Hepatocyte (in vitro differentiated cells): ENCODE measurements around the gene ADAP1. TPM values are rescaled to one million over a fixed set of nuclear protein-coding genes. Genes with fewer than 3 reads are reported as not detected.

Source experiments
- DNase-seq: peaks from one replicate; pipeline ENCODE4 v3.0.0-alpha.2; 2016; ENCODE audit warnings: low spot score
- H2AFZ ChIP-seq: fragments of 200-600 bp; sonication (generic); 2 replicates; pipeline ENCODE4 v1.6.0; 2016; ENCODE audit warnings: antibody characterized with exemption, mild to moderate bottlenecking
- H3K27ac ChIP-seq: fragments of 200-600 bp; sonication (generic); 2 replicates; pipeline ENCODE4 v1.5.1; 2016; ENCODE audit warnings: mild to moderate bottlenecking
- H3K27me3 ChIP-seq: fragments of 200-600 bp; sonication (generic); 2 replicates; pipeline ENCODE4 v1.6.1; 2016
- H3K36me3 ChIP-seq: fragments of 200-600 bp; sonication (generic); replicated peaks from 2 replicates; pipeline ENCODE4 v1.5.1; 2016; ENCODE audit warnings: low read depth; ENCODE audit not compliant: insufficient read depth
- H3K4me1 ChIP-seq: fragments of 200-600 bp; sonication (generic); 2 replicates; pipeline ENCODE4 v1.5.1; 2016; ENCODE audit warnings: mild to moderate bottlenecking, moderate library complexity; ENCODE audit not compliant: insufficient read depth
- H3K4me2 ChIP-seq: fragments of 200-600 bp; sonication (generic); 2 replicates; pipeline ENCODE4 v1.6.0; 2016
- H3K4me3 ChIP-seq: fragments of 200-600 bp; sonication (generic); 2 replicates; pipeline ENCODE4 v1.5.1; 2016; ENCODE audit warnings: mild to moderate bottlenecking
- H3K79me2 ChIP-seq: fragments of 200-600 bp; sonication (generic); 2 replicates; pipeline ENCODE4 v1.6.0; 2017; ENCODE audit warnings: mild to moderate bottlenecking
- H3K9me2 ChIP-seq: fragments of 200-600 bp; sonication (generic); replicated peaks from 2 replicates; pipeline ENCODE4 v1.6.0; 2017; ENCODE audit warnings: mild to moderate bottlenecking; ENCODE audit not compliant: insufficient read depth
- H3K9me3 ChIP-seq: fragments of 200-600 bp; sonication (generic); 2 replicates; pipeline ENCODE4 v1.5.1; 2016; ENCODE audit warnings: low read depth, mild to moderate bottlenecking
- H4K20me1 ChIP-seq: fragments of 200-600 bp; sonication (generic); 2 replicates; pipeline ENCODE4 v1.6.0; 2016; ENCODE audit warnings: mild to moderate bottlenecking; ENCODE audit not compliant: insufficient read depth, poor library complexity, severe bottlenecking
- EZH2 ChIP-seq: fragments of 200-600 bp; sonication (generic); IDR thresholded peaks from 2 replicates; pipeline ENCODE4 v1.6.1; 2016; ENCODE audit warnings: antibody characterized with exemption, mild to moderate bottlenecking, borderline replicate concordance
- EZH2phosphoT487 ChIP-seq: fragments of 200-600 bp; sonication (generic); IDR thresholded peaks from one replicate; pipeline ENCODE4 v1.6.1; 2018; ENCODE audit warnings: antibody characterized with exemption, mild to moderate bottlenecking, low read depth, moderate library complexity; ENCODE audit not compliant: unreplicated experiment, severe bottlenecking
- WGBS: methylation state at CpG from one replicate; pipeline ENCODE4 v1.1.6; 2016; ENCODE audit warnings: low lambda C conversion rate; ENCODE audit errors: missing lambda C conversion rate; 5-methylcytosine and 5-hydroxymethylcytosine counted together
- polyA plus RNA-seq: library from polyadenylated mRNA; unstranded; fragments of >200 nt; fragmentation: Nextera tagmentation; extraction: Ambion mirVana; gene quantifications from 2 replicates; pipeline ENCODE4 v1.2.1, GENCODE V29; 2016
- total RNA-seq: library from RNA; depleted of rRNA; stranded (reverse); fragments of >200 nt; gene quantifications from 2 replicates; pipeline ENCODE4 v1.2.3, GENCODE V29; 2014
- TF ChIP-seq, protein P1 (sequence below): fragments of 200-600 bp; sonication (generic); IDR thresholded peaks from 2 replicates; pipeline ENCODE4 v1.5.1; 2016; ENCODE audit warnings: antibody characterized with exemption, mild to moderate bottlenecking; ENCODE audit not compliant: poor library complexity

The ADAP1 gene
- total and polyA plus RNA-seq, 2 experiments from 2014 or later: 25.6 to 35.7 TPM

DNA sequence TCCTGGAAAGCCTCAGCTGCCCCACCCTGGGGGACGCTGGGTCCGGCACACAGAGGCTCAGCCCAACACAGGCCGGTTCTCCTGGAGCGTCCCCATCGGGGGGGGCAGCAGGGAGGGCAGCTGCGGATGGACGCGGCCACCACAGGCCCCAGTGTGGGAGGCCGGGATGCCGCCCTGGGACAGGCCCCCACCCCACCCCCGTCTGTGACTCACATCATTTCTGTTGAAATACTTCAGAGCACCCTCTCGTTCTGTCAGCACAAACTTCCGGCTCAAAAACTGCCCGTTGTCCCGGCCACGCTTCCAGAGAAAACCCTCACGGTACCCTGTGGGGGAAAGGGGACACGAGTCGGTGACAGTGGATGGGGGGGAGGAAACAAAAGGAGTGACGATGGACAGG, 49.6 kb downstream of the ADAP1 start:
- Histone ChIP-seq H3K4me1 (peaks cover 6% of the 10 kb centered on the region), H3K9me3 (no peaks in the 10 kb centered on the region), H3K4me3 (no peak overlapping the region), H3K4me2 (no peak overlapping the region), H3K9me2 (no peaks in the 10 kb centered on the region), H3K79me2 (no peaks in the 10 kb centered on the region), H2AFZ (no peak overlapping the region), H3K27me3 (peaks cover 6% of the 10 kb centered on the region), H4K20me1 (no peaks in the 10 kb centered on the region), H3K36me3 (no peaks in the 10 kb centered on the region), H3K27ac (no peak overlapping the region)
- DNase-seq: no peak
- TF ChIP-seq EZH2phosphoT487 (no peak), EZH2 (no peak)
- TF ChIP-seq, protein P1, sequence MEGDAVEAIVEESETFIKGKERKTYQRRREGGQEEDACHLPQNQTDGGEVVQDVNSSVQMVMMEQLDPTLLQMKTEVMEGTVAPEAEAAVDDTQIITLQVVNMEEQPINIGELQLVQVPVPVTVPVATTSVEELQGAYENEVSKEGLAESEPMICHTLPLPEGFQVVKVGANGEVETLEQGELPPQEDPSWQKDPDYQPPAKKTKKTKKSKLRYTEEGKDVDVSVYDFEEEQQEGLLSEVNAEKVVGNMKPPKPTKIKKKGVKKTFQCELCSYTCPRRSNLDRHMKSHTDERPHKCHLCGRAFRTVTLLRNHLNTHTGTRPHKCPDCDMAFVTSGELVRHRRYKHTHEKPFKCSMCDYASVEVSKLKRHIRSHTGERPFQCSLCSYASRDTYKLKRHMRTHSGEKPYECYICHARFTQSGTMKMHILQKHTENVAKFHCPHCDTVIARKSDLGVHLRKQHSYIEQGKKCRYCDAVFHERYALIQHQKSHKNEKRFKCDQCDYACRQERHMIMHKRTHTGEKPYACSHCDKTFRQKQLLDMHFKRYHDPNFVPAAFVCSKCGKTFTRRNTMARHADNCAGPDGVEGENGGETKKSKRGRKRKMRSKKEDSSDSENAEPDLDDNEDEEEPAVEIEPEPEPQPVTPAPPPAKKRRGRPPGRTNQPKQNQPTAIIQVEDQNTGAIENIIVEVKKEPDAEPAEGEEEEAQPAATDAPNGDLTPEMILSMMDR: no peak
- WGBS: 70% methylated on average over 10 of the region's 20 CpGs

DNA sequence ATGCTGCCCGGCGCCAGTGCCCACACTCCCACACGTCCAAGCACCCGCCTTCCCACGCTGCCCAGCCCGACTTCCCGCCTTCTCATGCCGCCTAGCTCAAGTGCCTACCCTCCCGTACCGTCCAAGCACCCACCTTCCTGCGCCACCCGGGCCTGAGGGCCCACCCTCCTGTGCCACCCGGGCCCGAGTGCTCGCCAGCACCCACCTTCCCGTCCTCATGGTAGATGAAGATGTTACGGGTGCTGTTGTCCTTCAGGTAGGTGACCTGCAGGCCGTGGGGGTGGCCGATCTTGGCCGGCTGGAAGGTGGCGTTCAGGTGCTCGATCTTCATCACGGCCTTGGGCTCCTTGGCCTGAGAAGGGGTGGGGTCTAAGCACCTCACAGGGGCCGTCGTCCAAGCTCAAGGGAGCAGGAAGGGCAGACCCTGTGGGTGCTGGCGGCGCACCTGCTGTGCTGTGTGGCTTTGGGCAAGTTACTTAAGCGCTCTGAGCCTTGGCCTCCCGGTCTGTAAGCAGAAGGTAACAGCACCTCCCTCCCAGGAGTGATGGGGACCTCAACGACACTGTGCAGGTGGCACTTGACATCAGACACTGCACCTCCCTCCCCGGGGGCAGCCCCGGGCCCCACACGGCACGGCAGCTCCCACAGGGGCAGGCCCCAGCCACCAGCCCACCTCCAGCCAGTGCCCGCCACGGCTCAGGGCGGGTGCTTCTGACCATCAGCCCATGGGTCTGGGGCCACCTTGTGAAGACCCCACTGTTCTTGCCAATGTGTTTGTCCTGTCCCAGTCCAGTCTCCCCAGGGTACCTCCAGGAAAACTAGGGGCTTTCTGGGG, 50.3 kb downstream of the ADAP1 start:
- no peak for DNase-seq
- Histone ChIP-seq H3K9me3 (no peaks in the 10 kb centered on the region), H3K79me2 (no peaks in the 10 kb centered on the region), H3K4me1 (no peaks in the 10 kb centered on the region), H3K27me3 (peaks cover 6% of the 10 kb centered on the region), H3K9me2 (no peaks in the 10 kb centered on the region), H3K4me3 (no peak overlapping the region), H2AFZ (no peak overlapping the region), H3K36me3 (no peaks in the 10 kb centered on the region), H4K20me1 (no peaks in the 10 kb centered on the region), H3K4me2 (no peak overlapping the region), H3K27ac (no peak overlapping the region)
- 91% methylated on average over 28 of the region's 37 CpGs for WGBS
- TF ChIP-seq, protein P1: no peak
- no peak for TF ChIP-seq EZH2
- no peak for TF ChIP-seq EZH2phosphoT487

DNA sequence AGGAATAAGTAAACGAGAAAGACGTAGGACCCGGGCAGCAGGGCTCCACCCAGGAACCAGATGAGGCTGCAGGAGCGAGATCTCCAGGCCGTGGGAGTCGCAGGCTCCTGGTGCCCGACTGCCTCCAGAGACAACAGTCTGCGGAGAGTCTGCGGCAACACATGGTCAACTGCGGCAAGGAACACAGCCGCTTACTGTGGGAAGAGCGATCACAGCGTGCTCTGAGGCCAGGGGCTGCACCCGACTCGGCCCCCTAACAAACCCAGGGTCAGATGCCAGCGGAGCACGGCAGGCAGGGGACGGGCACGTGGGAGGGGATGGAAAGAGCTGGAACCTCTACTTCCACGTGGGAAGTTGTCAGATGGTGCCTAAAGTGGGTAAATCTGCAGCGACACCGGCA, 51.5 kb downstream of the ADAP1 start:
- 91% methylated on average over 22 of the region's 22 CpGs for WGBS

DNA sequence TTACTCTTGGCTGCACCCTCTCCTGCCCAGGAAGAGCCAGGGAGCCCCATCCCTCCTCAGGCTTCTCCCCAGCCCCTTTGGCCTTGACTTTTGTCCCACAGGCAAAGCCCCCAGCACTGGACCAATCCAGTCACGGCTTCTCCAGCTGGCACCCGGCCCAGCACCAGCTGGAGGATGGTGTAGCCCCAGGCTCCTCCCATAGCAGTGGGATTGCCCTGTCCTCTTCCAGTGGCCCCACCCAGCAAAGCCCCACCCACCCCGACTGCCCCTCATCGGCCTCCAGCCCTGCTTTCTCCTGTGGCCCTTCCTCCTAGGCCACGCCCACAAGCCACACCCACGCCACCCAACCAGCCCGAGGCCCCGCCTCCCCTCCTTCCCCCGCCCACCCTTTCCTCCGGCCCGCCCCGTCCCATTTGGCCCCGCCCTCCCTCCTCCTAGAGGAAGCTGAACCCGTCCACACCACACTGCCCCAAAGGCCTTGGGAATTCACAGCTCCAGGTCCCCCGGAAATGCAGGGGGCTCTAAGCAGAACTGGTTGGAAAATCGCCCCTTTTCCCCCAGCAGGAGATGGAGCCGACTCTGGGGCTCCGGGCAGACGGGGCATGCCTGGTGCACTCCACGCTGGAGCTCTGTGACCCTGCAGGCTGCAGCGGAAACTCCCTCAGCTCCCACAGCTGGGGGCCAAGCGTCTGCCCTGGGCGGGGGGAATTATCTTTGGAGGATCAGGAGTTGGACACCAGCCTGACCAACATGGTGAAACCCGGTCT, 52.9 kb downstream of the ADAP1 start:
- TF ChIP-seq, protein P1: no peak
- TF ChIP-seq EZH2phosphoT487 (no peak), EZH2 (no peak)
- no peak overlapping the region for H3K27ac ChIP-seq
- H4K20me1 ChIP-seq: no peaks in the 10 kb centered on the region
- H3K4me1 ChIP-seq: no peaks in the 10 kb centered on the region
- DNase-seq: peak; percentile 87
- no peaks in the 10 kb centered on the region for H3K79me2 ChIP-seq
- WGBS: 46% methylated on average over 12 of the region's 24 CpGs
- H3K36me3 ChIP-seq: no peaks in the 10 kb centered on the region
- H3K9me2 ChIP-seq: no peaks in the 10 kb centered on the region
- no peak overlapping the region for H2AFZ ChIP-seq
- no peaks in the 10 kb centered on the region for H3K9me3 ChIP-seq
- peaks cover 6% of the 10 kb centered on the region for H3K27me3 ChIP-seq
- H3K4me2 ChIP-seq: no peak overlapping the region
- no peak overlapping the region for H3K4me3 ChIP-seq

More for the DNA sequence above, 51.5 kb downstream of the ADAP1 start:
- H2AFZ ChIP-seq: no peak overlapping the region
- no peaks in the 10 kb centered on the region for H3K36me3 ChIP-seq
- no peak for DNase-seq
- H4K20me1 ChIP-seq: no peaks in the 10 kb centered on the region
- H3K4me3 ChIP-seq: no peak overlapping the region
- H3K9me2 ChIP-seq: no peaks in the 10 kb centered on the region
- no peak for TF ChIP-seq EZH2phosphoT487
- no peaks in the 10 kb centered on the region for H3K4me1 ChIP-seq
- no peaks in the 10 kb centered on the region for H3K79me2 ChIP-seq
- H3K9me3 ChIP-seq: no peaks in the 10 kb centered on the region
- no peak overlapping the region for H3K4me2 ChIP-seq
- H3K27me3 ChIP-seq: peaks cover 6% of the 10 kb centered on the region
- H3K27ac ChIP-seq: no peak overlapping the region
